Psoas muscle (tissue), 8 donors: ENCODE data around the gene HABP2. TPM values are rescaled to one million over a fixed set of nuclear protein-coding genes. Genes with fewer than 3 reads are reported as not detected.

Experiments
- ATAC-seq, 4 donors: fragments of 200-7000 bp; cut with Tn5 transposase; one replicate each; pipeline ENCODE4 v1.9.1; 2020; ENCODE audit warnings: moderate library complexity in 3 of 4, mild to moderate bottlenecking in 2 of 4
- DNase-seq, 2 donors: peaks; one replicate each; pipeline ENCODE4 v3.0.0-alpha.2; 2020
- H3K27ac ChIP-seq: fragments of 200-600 bp; one replicate; pipeline ENCODE4 v1.8.0; 2022
- H3K27me3 ChIP-seq, 3 donors: fragments of 200-600 bp in 1 of 3; one replicate each; pipeline versions ENCODE4 v1.6.1 to v1.8.0; 2013 to 2022; ENCODE audit warnings: low read length in 2 of 3, mild to moderate bottlenecking in 2 of 3, moderate library complexity in 1 of 3; ENCODE audit not compliant: insufficient read depth in 3 of 3
- H3K36me3 ChIP-seq, 2 donors: fragments of 200-600 bp in 1 of 2; one replicate each; pipeline versions ENCODE4 v1.6.1 to v1.8.0; 2013 to 2022; ENCODE audit warnings: low read depth in 1 of 2, mild to moderate bottlenecking in 1 of 2, moderate library complexity in 1 of 2; ENCODE audit not compliant: insufficient read depth in 1 of 2
- H3K4me1 ChIP-seq: fragments of 200-600 bp; one replicate; pipeline ENCODE4 v1.8.0; 2022
- H3K4me3 ChIP-seq: fragments of 200-600 bp; one replicate; pipeline ENCODE4 v1.8.0; 2022; ENCODE audit warnings: mild to moderate bottlenecking
- H3K9me3 ChIP-seq: fragments of 200-600 bp; one replicate; pipeline ENCODE4 v1.8.0; 2022
- CTCF ChIP-seq: fragments of 200-600 bp; IDR thresholded peaks from one replicate; pipeline ENCODE4 v1.8.0; 2022; ENCODE audit warnings: antibody characterized with exemption
- WGBS, 3 donors: extraction: QIAGEN DNeasy Blood & Tissue Kit; methylation state at CpG; one replicate each; pipeline versions ENCODE4 v1.1.6 to v1.1.7; 2013; 5-methylcytosine and 5-hydroxymethylcytosine counted together
- intact Hi-C, 2 donors: fragments of 100-400 bp; cut with DNase I; formaldehyde crosslinking; loops; one replicate each; pipeline versions ENCODE4 v1.11.0 to v1.14.2; 2022
- polyA plus RNA-seq, 3 donors: library from polyadenylated mRNA; stranded (reverse); fragments of 200-250 nt; gene quantifications; one replicate each; pipeline ENCODE4 v1.2.3, GENCODE V29; 2013
- total RNA-seq, 4 donors: library from RNA; stranded (reverse); fragmentation: NEBNext Ultra II Directional in 2 of 4; extraction: Animal tissue kit (Norgen Biotek cat#: 25700) in 2 of 4; gene quantifications; one replicate each; pipeline versions ENCODE4 v1.2.1 to v1.2.4, GENCODE V29; 2021 to 2023
- donor health status: healthy with polysubstance abuse.
- donor health status: DM: no; HTN: no; CAD: no; lungs with moderate emphysema.
- donor health status: Bipolar disorder and iron deficiency.
- donor health status: healthy.
- donor health status: DM: yes; HTN: yes; CAD: no.
- donor health status: DM: no; HTN: no; CAD: no.
- donor health status: DM: no; HTN: no; CAD: no.
- donor health status: DM: yes; HTN: yes; CAD: no.

The HABP2 gene
- total and polyA plus RNA-seq, 7 donors = 0.01 to 0.16 (median 0.13) TPM; not detected in 2

GRCh38 chr10:113557903-113558321 lies 5.1 kb downstream of the HABP2 start:
- DNase-seq = no peak
- H3K9me3 ChIP-seq = no peaks in the 10 kb centered on the region
- no peaks in the 10 kb centered on the region for H3K27me3 ChIP-seq
- intact Hi-C loops = no loop called here
- no peaks in the 10 kb centered on the region for H3K36me3 ChIP-seq
- H3K4me3 ChIP-seq = no peak overlapping the region
- ATAC-seq = no peak
- WGBS, 3 donors = 64 to 74% (median 68%) methylated on average over 9 of the region's 9 CpGs
- no peak overlapping the region for H3K27ac ChIP-seq
- no peak for TF ChIP-seq CTCF
- peaks cover 19% of the 10 kb centered on the region for H3K4me1 ChIP-seq

GRCh38 chr10:113560071-113560470 lies 7.2 kb downstream of the HABP2 start:
- Histone ChIP-seq H3K9me3 (no peaks in the 10 kb centered on the region), H3K4me1 (peaks cover 22% of the 10 kb centered on the region), H3K36me3 (no peaks in the 10 kb centered on the region), H3K27me3 (no peaks in the 10 kb centered on the region), H3K27ac (no peak overlapping the region), H3K4me3 (no peak overlapping the region)
- 86 to 97% (median 86%) methylated on average over 5 of the region's 5 CpGs for WGBS, 3 donors
- intact Hi-C loops = loop anchor here in 1 of 2 donors (5.0 kb wide), 3 partner anchors 38 to 173 kb away; no protein-coding TSS in a partner anchor
- TF ChIP-seq CTCF = no peak
- ATAC-seq (no peak), DNase-seq (no peak)

GRCh38 chr10:113561214-113561613 lies 8.4 kb downstream of the HABP2 start:
- no peaks in the 10 kb centered on the region for H3K36me3 ChIP-seq
- no peaks in the 10 kb centered on the region for H3K27me3 ChIP-seq
- DNase-seq (no peak), ATAC-seq (no peak)
- peaks cover 30% of the 10 kb centered on the region for H3K4me1 ChIP-seq
- H3K27ac ChIP-seq = peak overlapping the region; percentile 67
- intact Hi-C loops = loop anchor here in 1 of 2 donors (5.0 kb wide), 3 partner anchors 39 to 174 kb away; no protein-coding TSS in a partner anchor
- no peaks in the 10 kb centered on the region for H3K9me3 ChIP-seq
- H3K4me3 ChIP-seq = no peak overlapping the region
- WGBS, 3 donors = 84 to 93% (median 92%) methylated on average over 3 of the region's 3 CpGs
- TF ChIP-seq CTCF = no peak

- Histone ChIP-seq H3K4me1 (peaks cover 30% of the 10 kb centered on the region), H3K27ac (peak overlapping the region; percentile 67), H3K27me3 (no peaks in the 10 kb centered on the region), H3K4me3 (no peak overlapping the region), H3K9me3 (no peaks in the 10 kb centered on the region), H3K36me3 (no peaks in the 10 kb centered on the region)
- intact Hi-C loops = loop anchor here (2.0 to 5.0 kb wide), 4 partner anchors 40 to 175 kb away; no protein-coding TSS in a partner anchor
- ATAC-seq (peak; percentile 25 to 83 (median 54)), DNase-seq (no peak)
- WGBS, 3 donors = 23 to 57% (median 28%) methylated on average over 6 of the region's 6 CpGs
- no peak for TF ChIP-seq CTCF
These were observed 9.2 kb downstream of the HABP2 start for GRCh38 chr10:113562069-113562468.

GRCh38 chr10:113562704-113563103 lies 9.9 kb downstream of the HABP2 start:
- ATAC-seq (no peak), DNase-seq (no peak)
- no peak overlapping the region for H3K4me3 ChIP-seq
- no peaks in the 10 kb centered on the region for H3K36me3 ChIP-seq
- TF ChIP-seq CTCF = no peak
- intact Hi-C loops = loop anchor here (2.0 to 5.0 kb wide), 4 partner anchors 40 to 175 kb away; no protein-coding TSS in a partner anchor
- no peaks in the 10 kb centered on the region for H3K9me3 ChIP-seq
- 75 to 96% (median 82%) methylated on average over 5 of the region's 5 CpGs for WGBS, 3 donors
- peak overlapping the region; percentile 67 for H3K27ac ChIP-seq
- peaks cover 30% of the 10 kb centered on the region for H3K4me1 ChIP-seq
- H3K27me3 ChIP-seq = no peaks in the 10 kb centered on the region
